WTC11 (cell line): ENCODE measurements around the gene SDR9C7.

Source experiments
- CREB1 ChIP-seq: sonication (generic); formaldehyde crosslinking; IDR thresholded peaks from 2 replicates; pipeline ENCODE4 v1.8.0; 2023; ENCODE audit warnings: mild to moderate bottlenecking, missing genetic modification reagents
- FOXK1 ChIP-seq: sonication (generic); formaldehyde crosslinking; IDR thresholded peaks from 2 replicates; pipeline ENCODE4 v1.8.0; 2022; ENCODE audit warnings: mild to moderate bottlenecking, moderate library complexity, missing genetic modification reagents
- FOXP4 ChIP-seq: sonication (generic); formaldehyde crosslinking; IDR thresholded peaks from 2 replicates; pipeline ENCODE4 v1.8.0; 2022; ENCODE audit warnings: mild to moderate bottlenecking, missing genetic modification reagents
- HMGXB4 ChIP-seq: sonication (generic); formaldehyde crosslinking; IDR thresholded peaks from 2 replicates; pipeline ENCODE4 v1.8.1; 2023; ENCODE audit warnings: mild to moderate bottlenecking, moderate library complexity, missing genetic modification reagents
- IRF1 ChIP-seq: sonication (generic); formaldehyde crosslinking; IDR thresholded peaks from 2 replicates; pipeline ENCODE4 v1.8.0; 2023; ENCODE audit warnings: missing genetic modification reagents
- SMAD3 ChIP-seq: sonication (generic); formaldehyde crosslinking; IDR thresholded peaks from 2 replicates; pipeline ENCODE4 v1.8.0; 2022; ENCODE audit warnings: missing genetic modification reagents, mild to moderate bottlenecking, borderline replicate concordance
- USF2 ChIP-seq: sonication (generic); formaldehyde crosslinking; IDR thresholded peaks from 2 replicates; pipeline ENCODE4 v1.8.1; 2023; ENCODE audit warnings: mild to moderate bottlenecking, missing genetic modification reagents, moderate library complexity
- ZNF396 ChIP-seq: fragments of 250-450 bp; sonication (Bioruptor Pico); IDR thresholded peaks from 2 replicates; pipeline ENCODE4 v1.8.0; 2021; ENCODE audit warnings: mild to moderate bottlenecking, moderate library complexity, borderline replicate concordance
- TF ChIP-seq, protein P1 (sequence below): fragments of 200-600 bp; IDR thresholded peaks from 2 replicates; pipeline ENCODE4 v1.8.0; 2022; ENCODE audit warnings: antibody characterized with exemption
- TF ChIP-seq, protein P2 (sequence below): sonication (generic); formaldehyde crosslinking; IDR thresholded peaks from 2 replicates; pipeline ENCODE4 v1.8.1; 2022; ENCODE audit warnings: low read depth, missing genetic modification reagents, borderline replicate concordance
- TF ChIP-seq, protein P3 (sequence below): sonication (generic); formaldehyde crosslinking; IDR thresholded peaks from 2 replicates; pipeline ENCODE4 v1.8.1; 2023; ENCODE audit warnings: mild to moderate bottlenecking, missing genetic modification reagents, borderline replicate concordance

DNA sequence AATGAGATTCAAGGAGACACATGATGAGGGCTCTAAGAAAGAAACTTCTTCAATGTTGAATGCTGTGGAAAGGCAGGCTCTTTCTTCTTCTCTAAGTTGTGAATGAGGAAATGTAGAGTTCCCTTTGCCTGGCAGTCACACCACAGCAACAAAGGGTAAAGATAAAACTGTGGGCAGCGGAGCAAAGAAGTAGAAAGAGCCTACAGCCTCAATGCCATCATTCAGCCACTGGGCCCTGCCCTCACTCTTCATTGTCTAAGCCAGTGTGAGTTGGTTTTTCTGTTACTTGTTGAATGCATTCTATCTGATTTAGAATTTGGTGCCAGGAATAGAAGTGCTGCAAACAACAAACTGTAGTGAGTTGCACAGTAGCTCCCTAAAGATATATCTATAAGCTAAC lies 12.2 kb downstream of the SDR9C7 start:
- TF ChIP-seq CREB1 (no peak), IRF1 (CRISPR knock-in tag) (no peak), HMGXB4 (CRISPR knock-in tag) (no peak), USF2 (no peak), ZNF396 (CRISPR knock-in tag) (no peak), FOXP4 (CRISPR knock-in tag) (no peak), SMAD3 (CRISPR knock-in tag) (no peak), FOXK1 (no peak)
- TF ChIP-seq, protein P1, sequence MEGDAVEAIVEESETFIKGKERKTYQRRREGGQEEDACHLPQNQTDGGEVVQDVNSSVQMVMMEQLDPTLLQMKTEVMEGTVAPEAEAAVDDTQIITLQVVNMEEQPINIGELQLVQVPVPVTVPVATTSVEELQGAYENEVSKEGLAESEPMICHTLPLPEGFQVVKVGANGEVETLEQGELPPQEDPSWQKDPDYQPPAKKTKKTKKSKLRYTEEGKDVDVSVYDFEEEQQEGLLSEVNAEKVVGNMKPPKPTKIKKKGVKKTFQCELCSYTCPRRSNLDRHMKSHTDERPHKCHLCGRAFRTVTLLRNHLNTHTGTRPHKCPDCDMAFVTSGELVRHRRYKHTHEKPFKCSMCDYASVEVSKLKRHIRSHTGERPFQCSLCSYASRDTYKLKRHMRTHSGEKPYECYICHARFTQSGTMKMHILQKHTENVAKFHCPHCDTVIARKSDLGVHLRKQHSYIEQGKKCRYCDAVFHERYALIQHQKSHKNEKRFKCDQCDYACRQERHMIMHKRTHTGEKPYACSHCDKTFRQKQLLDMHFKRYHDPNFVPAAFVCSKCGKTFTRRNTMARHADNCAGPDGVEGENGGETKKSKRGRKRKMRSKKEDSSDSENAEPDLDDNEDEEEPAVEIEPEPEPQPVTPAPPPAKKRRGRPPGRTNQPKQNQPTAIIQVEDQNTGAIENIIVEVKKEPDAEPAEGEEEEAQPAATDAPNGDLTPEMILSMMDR, result no peak
- TF ChIP-seq, protein P2, sequence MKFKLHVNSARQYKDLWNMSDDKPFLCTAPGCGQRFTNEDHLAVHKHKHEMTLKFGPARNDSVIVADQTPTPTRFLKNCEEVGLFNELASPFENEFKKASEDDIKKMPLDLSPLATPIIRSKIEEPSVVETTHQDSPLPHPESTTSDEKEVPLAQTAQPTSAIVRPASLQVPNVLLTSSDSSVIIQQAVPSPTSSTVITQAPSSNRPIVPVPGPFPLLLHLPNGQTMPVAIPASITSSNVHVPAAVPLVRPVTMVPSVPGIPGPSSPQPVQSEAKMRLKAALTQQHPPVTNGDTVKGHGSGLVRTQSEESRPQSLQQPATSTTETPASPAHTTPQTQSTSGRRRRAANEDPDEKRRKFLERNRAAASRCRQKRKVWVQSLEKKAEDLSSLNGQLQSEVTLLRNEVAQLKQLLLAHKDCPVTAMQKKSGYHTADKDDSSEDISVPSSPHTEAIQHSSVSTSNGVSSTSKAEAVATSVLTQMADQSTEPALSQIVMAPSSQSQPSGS (CRISPR knock-in tag), result no peak
- TF ChIP-seq, protein P3, sequence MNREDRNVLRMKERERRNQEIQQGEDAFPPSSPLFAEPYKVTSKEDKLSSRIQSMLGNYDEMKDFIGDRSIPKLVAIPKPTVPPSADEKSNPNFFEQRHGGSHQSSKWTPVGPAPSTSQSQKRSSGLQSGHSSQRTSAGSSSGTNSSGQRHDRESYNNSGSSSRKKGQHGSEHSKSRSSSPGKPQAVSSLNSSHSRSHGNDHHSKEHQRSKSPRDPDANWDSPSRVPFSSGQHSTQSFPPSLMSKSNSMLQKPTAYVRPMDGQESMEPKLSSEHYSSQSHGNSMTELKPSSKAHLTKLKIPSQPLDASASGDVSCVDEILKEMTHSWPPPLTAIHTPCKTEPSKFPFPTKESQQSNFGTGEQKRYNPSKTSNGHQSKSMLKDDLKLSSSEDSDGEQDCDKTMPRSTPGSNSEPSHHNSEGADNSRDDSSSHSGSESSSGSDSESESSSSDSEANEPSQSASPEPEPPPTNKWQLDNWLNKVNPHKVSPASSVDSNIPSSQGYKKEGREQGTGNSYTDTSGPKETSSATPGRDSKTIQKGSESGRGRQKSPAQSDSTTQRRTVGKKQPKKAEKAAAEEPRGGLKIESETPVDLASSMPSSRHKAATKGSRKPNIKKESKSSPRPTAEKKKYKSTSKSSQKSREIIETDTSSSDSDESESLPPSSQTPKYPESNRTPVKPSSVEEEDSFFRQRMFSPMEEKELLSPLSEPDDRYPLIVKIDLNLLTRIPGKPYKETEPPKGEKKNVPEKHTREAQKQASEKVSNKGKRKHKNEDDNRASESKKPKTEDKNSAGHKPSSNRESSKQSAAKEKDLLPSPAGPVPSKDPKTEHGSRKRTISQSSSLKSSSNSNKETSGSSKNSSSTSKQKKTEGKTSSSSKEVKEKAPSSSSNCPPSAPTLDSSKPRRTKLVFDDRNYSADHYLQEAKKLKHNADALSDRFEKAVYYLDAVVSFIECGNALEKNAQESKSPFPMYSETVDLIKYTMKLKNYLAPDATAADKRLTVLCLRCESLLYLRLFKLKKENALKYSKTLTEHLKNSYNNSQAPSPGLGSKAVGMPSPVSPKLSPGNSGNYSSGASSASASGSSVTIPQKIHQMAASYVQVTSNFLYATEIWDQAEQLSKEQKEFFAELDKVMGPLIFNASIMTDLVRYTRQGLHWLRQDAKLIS, result no peak
